ENCODE results near the gene PRUNE1. TPM values are rescaled to one million over a fixed set of nuclear protein-coding genes. Genes with fewer than 3 reads are reported as not detected.
A peak's percentile ranks its signal among the peaks of the same experiment; 100 is the strongest.

PRUNE1 gene
- total and polyA plus RNA-seq, 4 donors = 6.1 to 10.6 (median 9.4) TPM

DNA sequence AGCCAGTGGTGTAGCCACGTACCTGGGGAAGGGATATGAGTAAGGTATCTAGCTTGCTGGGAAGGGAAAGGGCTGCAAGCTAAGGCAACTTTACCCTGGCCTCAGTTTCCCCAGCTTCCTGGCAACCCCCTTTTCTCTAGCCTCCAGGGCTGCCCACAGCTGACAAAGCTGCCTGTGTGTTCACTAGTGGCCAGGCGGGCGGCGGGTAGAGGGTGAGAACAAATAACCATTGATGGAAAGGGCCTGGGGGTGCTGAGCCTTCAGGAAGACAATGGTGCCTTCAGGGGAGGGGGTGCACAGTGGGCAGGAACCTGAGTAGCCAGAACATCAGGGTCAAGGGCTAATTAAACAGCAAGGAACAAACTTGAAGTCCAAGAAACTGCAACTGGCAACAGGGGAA lies 39.8 kb upstream of the PRUNE1 start:
- H3K27me3 ChIP-seq (ENCODE audit: control insufficient read depth in 4 of 4, insufficient read depth in 4 of 4, low read length in 3 of 4) = no peaks in the 10 kb centered on the region
- H3K4me3 ChIP-seq (ENCODE audit: low read depth in 1 of 3, low read length in 3 of 3) = no peak overlapping the region
- no peak overlapping the region for H3K9ac ChIP-seq (ENCODE audit: low read depth in 1 of 2, low read length in 2 of 2)
- no peak for DNase-seq (ENCODE audit: low spot score)
- 94% methylated on average over 4 of the region's 4 CpGs for WGBS
- no peaks in the 10 kb centered on the region for H3K9me3 ChIP-seq (ENCODE audit: control insufficient read depth in 4 of 4, low read length in 3 of 4)
- peak overlapping the region; percentile 35 to 48 for H3K27ac ChIP-seq (ENCODE audit: low read depth in 1 of 2, low read length in 2 of 2)
- H3K36me3 ChIP-seq (ENCODE audit: control insufficient read depth in 4 of 4, insufficient read depth in 3 of 4, low read depth in 1 of 4, low read length in 3 of 4) = peaks cover 22 to 53% (median 49%) of the 10 kb centered on the region in 4 donors
- H3K4me1 ChIP-seq (ENCODE audit: control insufficient read depth in 4 of 4, insufficient read depth in 4 of 4, low read length in 3 of 4) = peaks cover 7 to 56% (median 44%) of the 10 kb centered on the region in 4 donors
- no peak for TF ChIP-seq SP1 (IDR thresholded peaks at IDR 0.05)
- no peak for TF ChIP-seq JUND (IDR thresholded peaks at IDR 0.05)
- TF ChIP-seq, protein P1, sequence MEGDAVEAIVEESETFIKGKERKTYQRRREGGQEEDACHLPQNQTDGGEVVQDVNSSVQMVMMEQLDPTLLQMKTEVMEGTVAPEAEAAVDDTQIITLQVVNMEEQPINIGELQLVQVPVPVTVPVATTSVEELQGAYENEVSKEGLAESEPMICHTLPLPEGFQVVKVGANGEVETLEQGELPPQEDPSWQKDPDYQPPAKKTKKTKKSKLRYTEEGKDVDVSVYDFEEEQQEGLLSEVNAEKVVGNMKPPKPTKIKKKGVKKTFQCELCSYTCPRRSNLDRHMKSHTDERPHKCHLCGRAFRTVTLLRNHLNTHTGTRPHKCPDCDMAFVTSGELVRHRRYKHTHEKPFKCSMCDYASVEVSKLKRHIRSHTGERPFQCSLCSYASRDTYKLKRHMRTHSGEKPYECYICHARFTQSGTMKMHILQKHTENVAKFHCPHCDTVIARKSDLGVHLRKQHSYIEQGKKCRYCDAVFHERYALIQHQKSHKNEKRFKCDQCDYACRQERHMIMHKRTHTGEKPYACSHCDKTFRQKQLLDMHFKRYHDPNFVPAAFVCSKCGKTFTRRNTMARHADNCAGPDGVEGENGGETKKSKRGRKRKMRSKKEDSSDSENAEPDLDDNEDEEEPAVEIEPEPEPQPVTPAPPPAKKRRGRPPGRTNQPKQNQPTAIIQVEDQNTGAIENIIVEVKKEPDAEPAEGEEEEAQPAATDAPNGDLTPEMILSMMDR (IDR thresholded peaks at IDR 0.05; ENCODE audit: low read depth, low read length, missing input control) = no peak
- TF ChIP-seq NR2F2 (IDR thresholded peaks at IDR 0.05) = no peak
- TF ChIP-seq FOXA1 (IDR thresholded peaks at IDR 0.05) = no peak
- no peak for TF ChIP-seq RAD21 (IDR thresholded peaks at IDR 0.05)
- no peak for TF ChIP-seq GABPA (IDR thresholded peaks at IDR 0.05 in 1 of 2, conservative IDR thresholded peaks at IDR 0.05 in 1 of 2)
- TF ChIP-seq, protein P2, sequence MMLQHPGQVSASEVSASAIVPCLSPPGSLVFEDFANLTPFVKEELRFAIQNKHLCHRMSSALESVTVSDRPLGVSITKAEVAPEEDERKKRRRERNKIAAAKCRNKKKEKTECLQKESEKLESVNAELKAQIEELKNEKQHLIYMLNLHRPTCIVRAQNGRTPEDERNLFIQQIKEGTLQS (IDR thresholded peaks at IDR 0.05) = no peak
- TF ChIP-seq TAF1 (conservative IDR thresholded peaks at IDR 0.05) = no peak
- no peak for TF ChIP-seq YY1 (IDR thresholded peaks at IDR 0.05)
- TF ChIP-seq EGR1 (IDR thresholded peaks at IDR 0.05; ENCODE audit: low read depth in 2 of 2) = no peak
- TF ChIP-seq, protein P3, sequence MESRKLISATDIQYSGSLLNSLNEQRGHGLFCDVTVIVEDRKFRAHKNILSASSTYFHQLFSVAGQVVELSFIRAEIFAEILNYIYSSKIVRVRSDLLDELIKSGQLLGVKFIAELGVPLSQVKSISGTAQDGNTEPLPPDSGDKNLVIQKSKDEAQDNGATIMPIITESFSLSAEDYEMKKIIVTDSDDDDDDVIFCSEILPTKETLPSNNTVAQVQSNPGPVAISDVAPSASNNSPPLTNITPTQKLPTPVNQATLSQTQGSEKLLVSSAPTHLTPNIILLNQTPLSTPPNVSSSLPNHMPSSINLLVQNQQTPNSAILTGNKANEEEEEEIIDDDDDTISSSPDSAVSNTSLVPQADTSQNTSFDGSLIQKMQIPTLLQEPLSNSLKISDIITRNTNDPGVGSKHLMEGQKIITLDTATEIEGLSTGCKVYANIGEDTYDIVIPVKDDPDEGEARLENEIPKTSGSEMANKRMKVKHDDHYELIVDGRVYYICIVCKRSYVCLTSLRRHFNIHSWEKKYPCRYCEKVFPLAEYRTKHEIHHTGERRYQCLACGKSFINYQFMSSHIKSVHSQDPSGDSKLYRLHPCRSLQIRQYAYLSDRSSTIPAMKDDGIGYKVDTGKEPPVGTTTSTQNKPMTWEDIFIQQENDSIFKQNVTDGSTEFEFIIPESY (IDR thresholded peaks at IDR 0.05) = no peak
- no peak for TF ChIP-seq RXRA (IDR thresholded peaks at IDR 0.05)
- no peak for TF ChIP-seq HNF4A (conservative IDR thresholded peaks at IDR 0.05)

DNA sequence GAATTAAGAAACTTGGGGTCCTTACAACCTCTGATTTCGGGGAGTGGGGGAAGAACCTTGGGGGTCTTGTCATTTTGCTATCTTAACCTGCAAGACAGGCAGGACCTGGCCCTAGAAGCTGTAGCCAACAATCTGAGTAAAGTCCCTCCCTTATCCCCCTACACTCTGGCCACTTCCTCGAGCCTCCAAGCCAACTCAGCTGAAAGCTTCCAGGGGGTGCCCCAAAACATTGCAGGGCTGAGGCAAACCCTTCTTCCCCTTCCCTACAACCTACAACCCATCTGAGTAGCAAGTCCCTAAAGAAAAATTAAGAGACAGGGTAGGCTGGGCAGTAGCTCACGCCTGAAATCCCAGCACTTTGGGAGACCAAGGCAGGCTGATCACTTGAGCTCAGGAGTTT lies 38.6 kb upstream of the PRUNE1 start:
- TF ChIP-seq, protein P2 (IDR thresholded peaks at IDR 0.05) = no peak
- TF ChIP-seq JUND (IDR thresholded peaks at IDR 0.05) = no peak
- TF ChIP-seq TAF1 (conservative IDR thresholded peaks at IDR 0.05) = no peak
- TF ChIP-seq, protein P4, sequence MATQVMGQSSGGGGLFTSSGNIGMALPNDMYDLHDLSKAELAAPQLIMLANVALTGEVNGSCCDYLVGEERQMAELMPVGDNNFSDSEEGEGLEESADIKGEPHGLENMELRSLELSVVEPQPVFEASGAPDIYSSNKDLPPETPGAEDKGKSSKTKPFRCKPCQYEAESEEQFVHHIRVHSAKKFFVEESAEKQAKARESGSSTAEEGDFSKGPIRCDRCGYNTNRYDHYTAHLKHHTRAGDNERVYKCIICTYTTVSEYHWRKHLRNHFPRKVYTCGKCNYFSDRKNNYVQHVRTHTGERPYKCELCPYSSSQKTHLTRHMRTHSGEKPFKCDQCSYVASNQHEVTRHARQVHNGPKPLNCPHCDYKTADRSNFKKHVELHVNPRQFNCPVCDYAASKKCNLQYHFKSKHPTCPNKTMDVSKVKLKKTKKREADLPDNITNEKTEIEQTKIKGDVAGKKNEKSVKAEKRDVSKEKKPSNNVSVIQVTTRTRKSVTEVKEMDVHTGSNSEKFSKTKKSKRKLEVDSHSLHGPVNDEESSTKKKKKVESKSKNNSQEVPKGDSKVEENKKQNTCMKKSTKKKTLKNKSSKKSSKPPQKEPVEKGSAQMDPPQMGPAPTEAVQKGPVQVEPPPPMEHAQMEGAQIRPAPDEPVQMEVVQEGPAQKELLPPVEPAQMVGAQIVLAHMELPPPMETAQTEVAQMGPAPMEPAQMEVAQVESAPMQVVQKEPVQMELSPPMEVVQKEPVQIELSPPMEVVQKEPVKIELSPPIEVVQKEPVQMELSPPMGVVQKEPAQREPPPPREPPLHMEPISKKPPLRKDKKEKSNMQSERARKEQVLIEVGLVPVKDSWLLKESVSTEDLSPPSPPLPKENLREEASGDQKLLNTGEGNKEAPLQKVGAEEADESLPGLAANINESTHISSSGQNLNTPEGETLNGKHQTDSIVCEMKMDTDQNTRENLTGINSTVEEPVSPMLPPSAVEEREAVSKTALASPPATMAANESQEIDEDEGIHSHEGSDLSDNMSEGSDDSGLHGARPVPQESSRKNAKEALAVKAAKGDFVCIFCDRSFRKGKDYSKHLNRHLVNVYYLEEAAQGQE (IDR thresholded peaks at IDR 0.05) = no peak
- no peak for TF ChIP-seq HNF4A (conservative IDR thresholded peaks at IDR 0.05)
- TF ChIP-seq YY1 (IDR thresholded peaks at IDR 0.05) = no peak
- TF ChIP-seq EGR1 (IDR thresholded peaks at IDR 0.05; ENCODE audit: low read depth in 2 of 2) = no peak
- TF ChIP-seq RXRA (IDR thresholded peaks at IDR 0.05) = no peak
- no peak for TF ChIP-seq SP1 (IDR thresholded peaks at IDR 0.05)
- no peak for DNase-seq (ENCODE audit: low spot score)
- Histone ChIP-seq H3K4me3 (ENCODE audit: low read depth in 1 of 3, low read length in 3 of 3) (no peak overlapping the region), H3K27me3 (ENCODE audit: control insufficient read depth in 4 of 4, insufficient read depth in 4 of 4, low read length in 3 of 4) (no peaks in the 10 kb centered on the region), H3K27ac (ENCODE audit: low read depth in 1 of 2, low read length in 2 of 2) (peak overlapping the region; percentile 3 to 53), H3K4me1 (ENCODE audit: control insufficient read depth in 4 of 4, insufficient read depth in 4 of 4, low read length in 3 of 4) (peaks cover 7 to 55% (median 42%) of the 10 kb centered on the region in 4 donors), H3K36me3 (ENCODE audit: control insufficient read depth in 4 of 4, insufficient read depth in 3 of 4, low read depth in 1 of 4, low read length in 3 of 4) (peaks cover 18 to 44% (median 38%) of the 10 kb centered on the region in 4 donors), H3K9me3 (ENCODE audit: control insufficient read depth in 4 of 4, low read length in 3 of 4) (no peaks in the 10 kb centered on the region), H3K9ac (ENCODE audit: low read depth in 1 of 2, low read length in 2 of 2) (no peak overlapping the region)
- 61% methylated on average over 3 of the region's 3 CpGs for WGBS

All from liver (tissue), 9 donors.